GM19025 (cell line): ENCODE results near the gene SCN2B.
A peak's percentile ranks its signal among the peaks of the same experiment; 100 is the strongest.

Experiments used
- ATAC-seq: cut with Tn5 transposase; IDR thresholded peaks from one replicate; pipeline ENCODE4 v1.9.1; 2021; ENCODE audit warnings: mild to moderate bottlenecking, low read depth, moderate library complexity; ENCODE audit not compliant: unreplicated experiment

SCN2B gene

DNA sequence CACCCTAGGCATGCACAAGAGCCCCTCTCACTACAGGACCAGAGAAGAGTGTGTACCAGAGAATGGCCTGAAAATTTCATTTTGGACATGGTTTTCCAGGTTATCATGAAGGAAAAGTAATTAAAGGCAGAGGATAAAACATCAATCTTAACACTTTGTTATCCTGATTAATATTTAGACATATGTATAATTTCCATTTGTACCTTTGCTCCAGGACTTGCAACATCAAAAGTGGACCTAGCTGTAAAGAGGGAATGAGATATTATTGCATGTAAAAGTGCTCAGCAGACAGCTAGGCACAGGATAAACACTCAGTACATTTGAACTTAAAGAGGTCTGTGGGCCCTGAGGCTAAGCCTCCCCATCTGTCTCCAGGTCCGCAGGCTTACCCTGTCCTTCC, 21.8 kb downstream of the SCN2B start:
- ATAC-seq: no peak

DNA sequence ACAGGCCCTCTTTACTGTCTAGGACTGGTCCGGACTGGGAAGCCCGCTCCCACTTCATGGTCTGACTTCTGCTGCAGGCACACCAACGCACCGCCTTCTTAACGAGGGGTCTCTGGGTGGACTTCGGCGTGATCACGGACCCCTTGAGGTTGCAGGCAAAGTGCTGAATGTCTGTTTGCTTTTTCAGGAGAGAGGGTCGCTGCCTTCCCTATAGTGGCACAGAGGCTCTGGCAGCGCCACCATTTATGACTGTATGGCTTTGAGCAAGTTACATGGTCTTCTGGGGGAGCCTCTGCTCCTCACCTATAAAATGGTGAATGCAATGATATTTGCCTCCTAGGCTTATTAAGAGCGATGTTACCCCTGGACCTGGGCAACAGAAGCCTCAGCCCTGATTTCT, 22.5 kb downstream of the SCN2B start:
- no peak for ATAC-seq

DNA sequence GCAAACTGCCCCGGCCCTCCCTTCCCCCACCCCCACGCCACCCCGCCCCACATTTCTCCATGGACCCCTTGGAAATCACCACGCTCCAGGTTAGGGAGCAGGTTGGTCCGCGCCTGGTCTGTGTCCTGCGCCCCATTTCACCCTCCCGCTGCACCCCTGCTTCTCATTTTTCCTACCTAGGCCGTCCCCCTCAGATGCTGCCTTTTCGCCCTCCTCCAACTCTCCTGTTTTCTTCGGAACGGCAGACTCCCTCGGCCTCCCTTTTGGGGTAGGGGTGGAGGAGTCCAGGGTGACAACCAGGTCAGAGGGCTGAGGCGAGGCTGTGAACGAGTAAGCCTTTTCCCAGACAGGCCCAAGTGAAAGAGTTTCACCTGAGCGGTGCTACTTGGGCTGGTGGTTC, 22.9 kb downstream of the SCN2B start:
- ATAC-seq: no peak

DNA sequence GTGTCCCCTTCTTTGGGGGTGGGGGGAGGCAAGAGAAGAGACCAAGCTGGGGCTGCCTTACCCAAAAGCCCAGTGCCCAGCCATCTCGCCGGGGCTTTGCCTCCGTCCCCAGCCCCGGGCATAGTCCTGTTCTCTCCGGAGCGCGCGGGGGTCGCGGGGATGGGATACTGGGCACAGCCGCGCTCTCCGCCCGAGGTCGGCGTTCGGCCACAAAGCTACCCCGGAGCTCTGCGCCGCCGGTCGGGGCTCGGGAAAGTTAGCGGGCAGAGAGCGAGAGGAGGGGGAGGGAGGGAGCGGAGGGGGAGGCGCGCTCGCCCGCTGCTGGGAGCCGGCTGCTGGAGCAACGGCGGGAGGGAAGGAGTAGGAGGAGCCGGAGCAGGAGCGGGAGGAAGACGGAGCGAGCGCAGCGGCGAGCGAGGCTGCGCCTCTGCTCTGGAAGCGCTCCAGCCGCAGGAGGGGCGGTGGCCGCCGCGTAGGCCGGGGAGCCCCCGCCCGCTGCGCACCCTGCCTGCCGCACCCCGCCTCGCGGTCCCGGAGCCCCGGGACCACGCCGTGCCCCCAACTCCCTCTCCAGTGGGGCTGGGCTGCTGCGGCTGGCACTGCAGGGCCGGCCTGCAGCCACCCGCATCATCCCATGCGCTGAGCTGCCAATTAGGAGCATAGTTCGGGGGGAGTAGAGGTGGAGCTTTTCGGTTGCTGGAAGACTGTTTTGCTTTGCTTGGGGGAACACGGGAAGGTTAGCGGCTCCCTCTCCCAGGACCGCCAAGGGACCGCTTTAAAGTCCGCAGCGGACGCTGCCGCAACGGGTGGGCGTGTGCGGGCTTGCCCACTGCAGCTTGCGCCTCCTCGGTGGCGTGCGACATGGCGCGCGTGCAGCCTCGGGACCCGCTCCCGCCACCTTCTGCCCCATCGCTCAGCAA, 23.6 kb downstream of the SCN2B start, which contains the start of gene SCN4B:
Gene SCN4B (minus strand): TSS at position 272 of the 920 bp plus-strand sequence. CDS start 150 bp downstream, at position 122.
- no peak for ATAC-seq

DNA sequence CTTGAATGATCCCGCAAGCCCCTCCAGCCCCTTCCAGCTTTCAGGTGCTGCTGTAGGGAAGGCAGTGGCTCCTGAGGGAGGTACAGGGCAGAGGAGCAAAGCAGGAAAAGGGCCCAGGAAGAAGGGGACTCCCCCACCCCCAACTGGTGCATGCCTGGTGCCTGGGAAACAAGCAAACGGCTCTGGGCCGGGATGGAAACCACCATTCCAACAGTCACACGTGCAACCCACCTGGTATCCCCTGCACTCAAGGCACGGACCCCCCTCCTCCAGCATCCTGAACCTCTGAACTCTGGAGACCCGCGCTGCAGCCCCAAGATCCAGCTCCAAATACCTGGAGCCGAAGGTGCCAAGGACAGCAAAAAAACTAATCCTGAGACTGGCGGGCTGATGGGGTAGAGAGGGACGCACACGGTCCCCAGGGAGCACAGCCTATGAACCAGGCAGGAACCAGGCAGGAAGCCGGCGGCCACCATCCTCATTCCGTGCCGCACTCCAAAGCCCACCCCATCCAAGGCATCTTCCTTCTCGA, 24.4 kb downstream of the SCN2B start:
- ATAC-seq: no peak

DNA sequence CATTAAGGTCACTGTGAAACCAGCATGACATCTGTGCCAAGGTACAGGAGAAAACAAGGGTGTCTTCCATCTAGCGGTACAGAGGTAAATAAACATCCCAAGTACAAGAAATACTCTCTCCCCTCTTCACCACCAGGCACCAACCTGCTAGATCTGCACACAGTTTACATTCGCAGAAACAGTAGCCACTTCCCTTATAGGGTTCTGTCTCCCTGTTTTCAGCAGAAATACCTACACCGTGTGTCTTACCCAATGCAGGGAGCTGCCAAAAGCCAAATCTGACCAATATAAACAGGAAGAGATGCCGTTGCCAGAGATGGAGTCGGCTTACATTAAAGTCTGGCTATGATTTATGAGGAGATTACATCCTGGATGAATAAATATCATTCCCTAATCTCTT, 25.0 kb downstream of the SCN2B start:
- ATAC-seq: no peak

DNA sequence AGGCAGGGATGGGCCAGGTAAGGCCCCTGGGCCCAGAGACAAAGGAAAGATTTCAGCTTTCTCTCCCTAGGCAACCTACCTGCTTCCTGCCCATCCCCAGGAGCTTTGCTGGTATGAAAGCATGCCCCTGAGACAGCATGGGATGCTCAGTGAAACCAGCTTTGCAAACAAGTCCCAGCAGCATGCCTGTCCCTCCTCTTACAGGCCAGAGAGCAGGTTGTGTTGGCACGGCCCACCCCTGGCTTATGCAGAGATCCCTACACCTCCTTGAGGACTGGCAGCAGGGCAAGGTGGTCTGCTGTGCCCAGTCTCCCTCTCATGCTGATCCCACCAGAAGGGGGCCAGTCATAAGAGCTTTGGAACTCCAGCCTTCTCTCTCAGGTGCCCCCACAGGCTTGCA, 26.9 kb downstream of the SCN2B start:
- ATAC-seq: no peak

DNA sequence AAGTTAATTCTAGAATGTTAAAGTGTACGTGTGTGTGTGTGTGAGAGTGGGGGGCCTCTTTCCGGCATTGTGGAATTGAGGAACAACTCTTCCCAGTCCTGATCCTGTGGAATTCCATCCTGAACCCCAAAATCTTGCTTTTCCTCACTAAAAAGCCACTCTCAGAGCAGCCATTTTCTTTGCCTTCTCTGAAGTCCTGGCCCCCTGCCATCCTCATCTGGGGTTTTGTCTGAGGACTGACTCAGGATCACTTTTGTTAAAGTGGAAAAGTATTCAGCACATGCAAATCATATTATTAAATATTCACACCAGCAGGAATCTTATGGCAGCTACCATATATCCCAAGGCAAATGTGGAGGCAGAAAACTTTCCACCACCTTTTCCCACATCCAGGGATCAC, 27.6 kb downstream of the SCN2B start:
- no peak for ATAC-seq

DNA sequence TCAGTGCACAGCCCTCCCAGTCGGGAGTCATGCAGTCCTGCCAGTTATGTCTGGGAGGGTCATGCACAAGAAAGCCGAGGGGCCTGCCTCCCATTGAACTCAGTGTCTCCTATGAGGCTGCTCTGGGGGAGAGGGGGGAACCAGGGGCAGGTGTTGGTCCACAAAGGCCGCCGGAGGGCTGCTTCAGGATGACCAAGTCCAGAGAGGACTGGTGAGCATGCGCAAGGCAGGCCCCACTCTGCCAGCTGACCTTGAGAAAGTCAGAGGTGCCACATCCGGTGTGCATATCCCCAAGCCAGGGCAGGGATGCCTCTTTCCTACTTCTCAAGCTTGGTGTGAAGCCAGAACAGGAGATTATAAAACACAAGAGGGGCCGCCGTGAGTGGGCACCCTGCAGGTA, 28.2 kb downstream of the SCN2B start:
- no peak for ATAC-seq

DNA sequence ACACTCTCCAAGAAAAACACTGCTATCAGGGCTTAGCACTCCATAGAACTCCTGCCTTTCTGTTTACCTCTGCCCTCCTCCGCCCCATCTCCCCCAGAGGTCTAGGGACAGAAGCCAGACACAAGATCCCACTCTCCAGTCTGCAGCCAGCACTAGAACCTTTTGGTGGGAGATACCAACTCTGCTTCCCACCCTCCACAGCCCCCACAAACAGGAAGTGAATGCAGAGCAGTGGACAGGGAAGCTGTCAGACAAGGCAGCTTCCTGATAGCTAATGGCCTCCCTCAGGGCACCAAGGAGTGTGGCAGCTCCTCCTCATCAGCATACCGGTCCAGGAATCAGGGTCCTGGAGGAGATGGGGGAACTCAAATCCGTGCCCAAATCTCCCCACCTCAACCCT, 28.9 kb downstream of the SCN2B start:
- ATAC-seq: no peak

DNA sequence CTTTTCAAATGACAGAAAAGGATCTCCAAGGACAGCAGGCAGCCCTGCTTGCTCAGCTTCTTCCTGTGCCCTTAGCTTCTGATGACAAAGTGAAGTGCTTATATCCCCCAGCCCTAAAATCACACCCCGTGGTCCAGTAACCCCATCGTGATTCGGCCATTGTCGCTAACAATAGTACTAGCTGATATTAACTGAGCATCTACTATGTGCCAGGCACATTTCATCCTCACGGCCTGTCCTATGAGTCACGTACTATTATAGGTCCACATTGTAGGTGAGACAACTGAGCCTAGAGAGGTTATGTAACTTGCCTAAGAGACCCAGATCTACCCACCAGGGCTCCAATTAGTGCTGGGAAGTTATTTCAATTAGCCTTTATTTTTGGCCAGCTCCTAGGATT, 29.9 kb downstream of the SCN2B start:
- ATAC-seq: no peak

DNA sequence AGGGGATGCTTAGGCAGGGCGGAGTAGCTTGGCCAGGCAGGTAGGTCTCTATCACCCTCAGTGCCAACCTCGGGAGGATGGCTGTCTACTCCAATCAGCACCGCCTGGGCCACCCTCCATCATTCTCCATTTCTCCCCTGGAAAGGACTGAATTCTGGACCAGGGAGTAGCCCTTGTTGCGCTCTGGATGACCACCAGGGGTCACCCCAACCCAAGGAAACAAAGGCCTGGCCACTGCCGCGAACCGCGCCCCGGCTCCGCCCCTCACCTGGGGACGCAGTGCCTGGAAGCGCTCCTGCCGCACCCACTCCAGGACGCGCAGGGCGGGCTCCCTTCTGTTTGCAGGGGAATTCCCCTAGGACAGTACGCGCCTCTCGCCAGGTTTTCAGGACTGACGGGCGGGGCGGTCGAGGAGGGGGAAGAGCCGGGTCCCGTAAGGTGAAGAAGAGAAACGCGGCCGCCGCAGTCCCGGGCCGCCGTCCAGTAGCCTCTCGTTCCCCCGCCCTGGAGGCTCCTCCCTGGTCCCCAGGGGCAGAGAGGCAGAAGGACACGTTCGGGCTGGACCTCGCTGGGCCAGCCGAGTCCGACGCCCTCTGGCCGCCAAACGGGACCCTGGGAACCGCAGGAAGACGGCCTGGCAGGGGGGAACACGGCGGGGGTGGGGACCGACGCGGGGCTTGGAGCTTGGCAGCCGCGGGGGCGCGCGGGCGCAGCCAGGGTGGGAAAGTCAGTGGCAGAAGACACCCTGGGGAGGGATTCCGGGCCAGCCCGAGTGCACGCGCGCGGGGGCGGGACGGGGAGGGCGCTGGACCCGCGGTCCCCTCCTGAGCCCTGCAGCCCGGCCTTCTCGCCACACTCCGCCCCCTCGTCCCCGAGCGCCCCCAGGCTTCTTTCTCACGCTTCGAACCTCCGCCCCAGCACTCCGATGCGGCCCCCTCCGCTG, 30.9 kb downstream of the SCN2B start:
- ATAC-seq: peak; percentile 76

DNA sequence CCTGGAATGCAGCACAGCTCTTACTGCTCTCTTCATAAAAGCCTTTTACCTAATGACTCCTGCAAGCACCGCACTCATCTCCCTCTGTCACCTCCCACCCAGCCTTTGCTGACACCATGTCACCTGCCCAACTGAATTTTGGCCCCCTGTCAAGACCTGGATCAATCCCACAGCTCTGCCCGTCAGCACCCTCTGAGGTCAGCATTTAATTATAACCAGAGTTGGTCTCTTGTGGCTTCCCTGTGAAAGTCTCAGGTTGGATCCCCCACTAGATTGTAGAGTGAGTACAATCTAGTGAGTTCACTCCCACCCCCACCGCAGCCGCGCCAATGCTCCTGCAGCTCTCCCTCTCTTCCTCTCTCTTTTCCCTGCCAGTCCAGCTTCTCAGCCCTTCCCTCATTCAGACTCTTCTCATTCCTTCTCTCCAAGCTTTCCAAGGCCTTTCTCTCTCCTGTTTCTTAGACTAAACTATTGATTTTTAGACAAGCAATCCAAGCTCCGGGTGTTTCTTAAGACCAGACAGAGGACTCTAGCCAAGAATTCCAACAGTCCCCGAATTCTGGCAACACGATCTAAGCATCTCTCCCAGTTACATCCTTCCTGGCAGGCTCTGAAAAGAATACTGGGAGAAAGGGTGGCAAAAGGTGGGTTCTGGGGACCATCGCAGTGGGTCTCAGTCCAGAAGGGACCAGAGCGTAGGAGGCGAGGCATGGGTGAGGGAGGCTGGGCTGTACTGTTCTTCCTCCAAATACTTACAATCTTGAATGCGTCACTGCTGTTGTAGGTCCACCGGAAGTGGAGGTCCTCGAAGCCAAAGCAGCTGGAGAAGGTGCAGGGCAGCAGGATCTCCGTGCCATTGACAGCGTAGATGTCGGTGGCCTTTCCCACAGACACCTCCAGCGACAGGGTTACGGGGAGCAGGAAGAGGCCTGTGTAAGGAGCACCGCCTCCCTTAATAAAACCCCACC, 31.9 kb downstream of the SCN2B start:
- no peak for ATAC-seq

DNA sequence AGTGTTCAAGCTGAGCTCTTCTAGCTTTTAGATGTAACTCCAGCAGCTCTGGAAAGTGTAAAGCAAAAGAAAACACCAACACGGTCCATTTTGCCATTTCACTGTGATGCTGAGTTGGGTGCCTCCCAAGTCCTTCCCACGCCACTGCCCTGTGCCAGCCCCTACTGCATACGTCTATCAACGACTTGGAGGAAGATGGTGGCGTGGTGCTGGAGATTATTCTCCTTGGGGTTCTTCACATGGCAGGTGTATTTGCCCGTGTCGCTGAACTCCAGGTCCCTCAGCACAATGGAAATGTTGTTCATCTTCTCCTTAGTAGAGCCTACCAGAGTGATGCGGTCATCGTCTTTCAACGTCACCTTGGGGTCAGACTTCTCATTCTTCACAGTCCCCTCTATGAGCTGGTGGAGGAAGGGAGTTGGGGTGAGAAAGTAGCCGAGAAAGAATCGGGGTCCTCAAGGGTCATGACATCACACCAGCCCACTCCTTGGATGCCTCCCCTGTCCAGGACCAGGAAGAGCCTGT, 32.7 kb downstream of the SCN2B start:
- no peak for ATAC-seq

DNA sequence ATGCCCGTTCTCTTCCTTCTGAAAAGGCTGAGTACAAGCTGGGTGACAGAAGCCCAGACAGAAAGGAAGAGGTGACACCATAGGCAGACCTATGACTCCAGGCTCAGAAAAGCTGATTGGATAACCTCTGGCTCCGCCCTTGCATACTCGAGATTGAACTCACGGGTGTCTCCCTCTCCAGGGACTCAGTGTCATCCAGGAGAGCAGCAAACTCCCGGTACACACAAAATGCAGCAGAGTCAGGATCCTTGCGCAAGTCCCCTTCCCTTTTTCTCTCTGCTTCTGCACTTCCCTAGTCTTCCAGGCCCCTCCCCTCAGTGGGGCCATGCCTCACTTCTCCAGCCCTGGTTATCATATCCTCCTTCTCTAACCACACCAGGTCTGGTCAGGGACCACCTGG, 33.6 kb downstream of the SCN2B start:
- no peak for ATAC-seq

DNA sequence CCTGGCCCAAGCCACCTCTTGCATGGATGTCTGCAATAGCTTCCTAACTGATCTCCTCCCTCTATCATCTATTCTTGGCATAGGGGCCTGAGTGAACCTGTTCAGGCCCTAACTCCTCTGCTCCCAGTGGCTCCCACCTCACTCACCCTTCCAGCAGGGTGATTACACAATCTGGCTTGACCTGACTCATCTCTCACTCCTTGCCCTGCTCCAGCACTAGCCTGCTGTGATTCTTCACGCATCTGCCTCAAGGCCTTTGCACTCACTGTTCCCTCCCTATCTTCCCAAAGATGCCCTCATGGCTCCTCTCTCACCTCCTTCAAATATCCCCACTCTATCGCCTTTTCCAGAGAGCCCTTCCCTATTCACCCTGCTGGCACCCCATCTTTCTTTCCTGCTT, 34.4 kb downstream of the SCN2B start:
- no peak for ATAC-seq

DNA sequence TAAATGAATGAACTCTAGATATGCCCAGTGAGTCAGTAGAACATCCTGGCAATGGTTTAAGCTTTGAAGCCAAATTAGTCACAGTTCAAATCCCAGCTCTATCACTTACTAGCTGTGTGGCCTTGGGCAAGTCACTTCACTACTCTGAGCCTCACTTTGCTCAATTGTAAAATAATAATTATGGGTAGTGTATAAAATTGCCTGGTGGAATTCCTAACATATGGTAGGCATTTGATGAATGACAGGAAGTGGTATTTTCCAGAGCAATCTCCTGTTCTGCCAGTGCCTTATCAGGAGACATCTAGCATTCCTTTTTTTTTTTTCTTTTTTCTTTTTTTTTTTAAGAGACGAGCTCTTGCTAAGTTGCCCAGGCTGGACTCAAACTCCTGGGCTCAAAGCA, 36.9 kb downstream of the SCN2B start:
- no peak for ATAC-seq

DNA sequence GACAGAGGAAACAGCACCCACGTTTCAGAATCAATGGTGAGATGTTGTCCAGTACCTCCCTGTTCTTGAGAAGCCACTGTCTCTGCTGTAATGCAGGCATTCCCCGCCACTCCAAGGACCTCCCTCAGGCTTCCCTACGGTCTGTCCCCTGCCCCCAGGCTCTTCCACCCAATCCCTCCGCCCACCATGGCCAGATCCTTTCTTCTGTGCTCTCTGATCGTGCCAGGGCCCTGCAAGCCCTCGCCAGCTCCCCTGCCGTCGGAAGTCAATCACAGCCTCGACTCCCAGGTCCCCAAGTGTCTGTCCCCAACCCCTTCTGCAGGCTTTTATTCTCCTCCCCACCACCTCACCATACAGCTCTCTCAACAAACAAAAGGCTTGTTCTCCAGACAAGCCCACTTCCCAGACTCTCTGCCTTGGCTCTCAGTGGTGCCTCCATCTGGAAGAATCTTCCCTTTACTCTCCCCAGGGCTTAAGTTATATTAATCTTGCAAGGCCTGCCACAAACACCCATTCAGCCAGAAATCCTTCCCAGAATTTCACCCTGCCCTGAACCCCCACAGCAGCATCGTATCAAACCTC, 37.5 kb downstream of the SCN2B start:
- ATAC-seq: no peak

DNA sequence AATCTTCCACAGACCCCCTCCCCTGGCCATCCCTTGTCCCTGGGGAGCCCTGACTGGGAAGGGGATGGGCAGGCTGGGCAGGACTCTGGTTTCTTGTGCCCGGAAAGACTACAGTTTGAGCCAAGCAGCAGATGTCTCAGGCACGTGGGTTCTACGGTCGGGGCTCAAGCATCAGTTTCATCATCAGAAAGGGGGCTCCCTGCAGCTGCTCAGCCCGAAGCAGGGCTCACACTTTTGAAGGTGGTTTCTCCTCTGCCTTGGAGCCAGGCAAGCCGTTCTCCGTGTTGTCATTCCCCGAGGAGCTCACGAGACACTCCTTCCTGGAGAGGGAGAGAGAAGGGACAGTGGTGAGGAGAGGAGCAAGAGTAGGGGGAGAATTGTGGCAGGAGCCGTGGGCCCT, 39.6 kb downstream of the SCN2B start:
- ATAC-seq: no peak
